A673 (cell line): ENCODE data around the gene ZGLP1.

ENCODE experiments used
- CTCF ChIP-seq: fragments of 300-800, 200-600 bp; sonication (generic); conservative IDR thresholded peaks from 2 replicates; pipeline ENCODE4 v1.5.1; 2017; ENCODE audit warnings: low read depth, mild to moderate bottlenecking, antibody characterized with exemption, low read length, moderate library complexity, mixed read lengths
- EZH2 ChIP-seq: fragments of 200-600 bp; sonication (generic); IDR thresholded peaks from 2 replicates; pipeline ENCODE4 v1.6.1; 2017; ENCODE audit warnings: borderline replicate concordance, low read depth, mild to moderate bottlenecking, mixed read lengths, antibody characterized with exemption, low read length; ENCODE audit not compliant: poor library complexity, severe bottlenecking

GRCh38 chr19:10306327-10306726 lies 3.3 kb downstream of the ZGLP1 start:
- TF ChIP-seq CTCF, result no peak
- no peak for TF ChIP-seq EZH2
